Fibroblast of skin of back (primary cell): ENCODE data around the gene NAIF1.

Source experiments
- DNase-seq: peaks from one replicate; pipeline ENCODE4 v3.0.0-alpha.2; 2013

NAIF1 gene

DNA sequence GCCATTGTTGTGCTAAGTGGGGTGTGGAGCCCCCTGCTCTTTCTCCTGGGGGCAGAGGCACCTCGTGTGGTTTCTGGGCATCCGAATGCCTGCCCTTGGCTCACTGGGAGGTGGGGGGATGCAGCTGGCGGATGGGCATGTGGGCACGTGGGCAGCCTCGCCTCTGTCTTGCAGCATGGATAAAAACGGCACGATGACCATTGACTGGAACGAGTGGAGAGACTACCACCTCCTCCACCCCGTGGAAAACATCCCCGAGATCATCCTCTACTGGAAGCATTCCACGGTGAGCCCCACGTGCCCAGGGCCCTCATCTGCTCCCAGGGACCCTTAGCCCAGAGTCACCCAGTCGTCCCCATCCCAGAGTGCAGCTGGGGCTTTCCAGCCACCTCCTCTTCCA is 35.1 kb upstream of the NAIF1 start:
- DNase-seq, result no peak

DNA sequence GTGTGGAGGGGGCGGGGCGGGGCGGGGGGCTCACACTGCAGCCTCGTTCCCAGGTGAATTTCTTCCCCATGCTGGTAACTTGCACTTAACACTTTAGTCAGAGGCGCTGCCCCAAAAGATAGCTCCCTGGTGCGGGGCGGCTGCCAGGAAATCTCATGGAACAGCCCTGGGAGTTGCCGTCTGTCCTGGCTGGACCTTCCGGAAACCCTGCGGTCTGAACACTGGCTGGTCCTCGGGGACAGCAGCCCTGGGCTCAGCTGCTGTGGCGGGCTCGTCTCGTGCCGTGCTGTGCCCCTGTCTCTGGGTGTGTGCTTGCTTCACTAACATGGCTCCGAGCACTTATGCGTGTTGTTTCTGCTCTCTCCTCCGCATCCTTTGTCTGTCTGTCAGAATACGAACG is 34.6 kb upstream of the NAIF1 start:
- DNase-seq, result no peak

DNA sequence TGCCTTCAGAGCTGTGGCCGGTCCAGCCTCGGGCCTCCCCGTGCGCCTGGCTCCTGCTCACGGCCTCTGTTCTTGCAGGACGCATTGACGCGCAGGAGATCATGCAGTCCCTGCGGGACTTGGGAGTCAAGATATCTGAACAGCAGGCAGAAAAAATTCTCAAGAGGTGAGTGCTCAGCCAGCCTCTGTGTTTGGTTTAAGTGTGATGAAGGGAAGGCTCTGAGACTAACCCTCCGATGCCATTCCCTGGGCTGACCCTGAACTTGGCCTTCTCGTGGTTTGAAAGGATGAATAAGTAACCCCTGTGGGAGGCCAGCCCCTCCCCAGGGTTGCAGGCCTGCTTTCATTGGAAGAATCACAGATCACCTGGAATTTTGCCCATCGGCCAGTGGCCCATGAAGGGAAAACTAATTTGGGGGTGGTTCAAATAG is 34.1 kb upstream of the NAIF1 start:
- DNase-seq, result no peak

DNA sequence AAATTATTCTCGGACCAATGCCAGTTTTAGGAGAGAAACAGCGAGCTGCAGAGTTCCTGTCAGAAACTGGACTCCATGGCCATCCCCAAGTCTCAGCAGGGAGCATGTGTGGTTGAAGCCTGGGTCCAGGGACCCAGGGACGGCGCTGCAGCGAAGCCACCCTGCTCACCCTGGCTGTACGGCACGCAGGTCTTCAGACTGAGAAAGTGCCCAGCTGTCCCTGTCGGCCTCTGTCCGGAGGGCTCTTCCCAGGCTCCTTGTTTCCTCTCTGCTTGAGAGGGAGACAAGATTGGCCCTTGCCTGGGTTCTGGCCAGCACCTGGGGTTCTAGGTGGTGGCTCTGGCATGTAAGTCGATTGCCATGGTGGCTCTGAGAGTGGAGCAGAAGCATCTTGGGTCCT is 33.5 kb upstream of the NAIF1 start:
- no peak for DNase-seq

DNA sequence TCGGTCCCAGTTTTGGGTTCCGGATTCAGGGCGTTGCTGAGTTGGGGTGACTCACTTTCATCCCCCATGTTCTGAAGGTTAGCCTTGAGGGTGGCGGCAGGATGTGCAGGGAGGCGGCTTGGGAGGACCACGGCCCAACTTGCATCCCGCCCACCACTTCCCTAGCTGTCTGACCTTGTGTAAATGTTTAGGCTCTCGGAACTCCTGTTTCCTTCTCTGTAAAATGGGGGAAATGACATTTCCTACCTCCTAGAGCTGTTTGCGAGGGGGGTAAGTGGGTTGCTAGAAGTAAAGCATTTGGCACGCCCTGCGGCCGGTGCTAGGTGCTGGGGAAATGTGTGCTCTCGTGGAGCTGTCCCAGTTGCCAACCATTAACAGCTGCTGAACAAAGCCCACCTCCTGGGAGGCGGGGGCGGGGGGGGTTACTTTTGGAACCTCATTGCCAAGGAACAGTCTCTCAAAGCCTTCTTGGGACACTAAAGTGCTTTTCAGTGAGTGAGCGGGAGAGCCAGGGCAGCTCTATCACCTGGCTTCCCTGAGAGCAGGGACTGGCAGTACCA is 32.9 kb upstream of the NAIF1 start:
- DNase-seq, result no peak

DNA sequence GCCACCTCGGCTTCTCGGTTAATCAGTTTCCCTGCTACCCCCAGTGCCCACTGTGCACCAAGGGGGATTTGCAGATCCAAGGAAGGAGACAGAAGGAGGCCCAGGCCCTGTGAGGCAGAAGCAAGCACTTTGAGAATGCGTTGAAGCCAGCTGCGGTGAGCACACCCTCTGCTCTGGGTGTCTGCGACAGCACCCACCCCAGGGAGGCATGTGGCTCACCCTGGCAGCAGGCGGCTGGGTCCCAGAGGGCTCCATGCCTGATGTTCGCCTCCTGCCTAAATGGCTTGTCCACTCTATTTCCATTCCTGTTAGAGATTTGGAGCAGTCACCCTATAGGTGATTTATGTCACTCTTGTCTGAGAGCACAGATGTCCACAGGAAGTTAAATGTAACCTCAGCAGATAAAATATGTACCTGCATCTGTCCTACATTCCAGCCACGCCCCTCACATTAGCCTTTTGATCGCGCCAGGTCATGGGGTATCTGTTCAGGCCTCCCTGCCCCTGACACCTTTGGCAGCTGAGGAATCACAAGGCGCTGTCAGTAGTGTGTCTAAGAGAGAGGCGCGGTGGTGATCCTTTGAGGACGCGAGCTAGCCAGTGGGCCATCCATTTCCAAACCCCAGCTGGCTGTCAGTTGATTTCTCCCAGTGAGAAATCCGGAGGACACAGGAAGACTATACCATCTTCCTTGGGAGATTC is 32.3 kb upstream of the NAIF1 start:
- DNase-seq, result peak; percentile 57

DNA sequence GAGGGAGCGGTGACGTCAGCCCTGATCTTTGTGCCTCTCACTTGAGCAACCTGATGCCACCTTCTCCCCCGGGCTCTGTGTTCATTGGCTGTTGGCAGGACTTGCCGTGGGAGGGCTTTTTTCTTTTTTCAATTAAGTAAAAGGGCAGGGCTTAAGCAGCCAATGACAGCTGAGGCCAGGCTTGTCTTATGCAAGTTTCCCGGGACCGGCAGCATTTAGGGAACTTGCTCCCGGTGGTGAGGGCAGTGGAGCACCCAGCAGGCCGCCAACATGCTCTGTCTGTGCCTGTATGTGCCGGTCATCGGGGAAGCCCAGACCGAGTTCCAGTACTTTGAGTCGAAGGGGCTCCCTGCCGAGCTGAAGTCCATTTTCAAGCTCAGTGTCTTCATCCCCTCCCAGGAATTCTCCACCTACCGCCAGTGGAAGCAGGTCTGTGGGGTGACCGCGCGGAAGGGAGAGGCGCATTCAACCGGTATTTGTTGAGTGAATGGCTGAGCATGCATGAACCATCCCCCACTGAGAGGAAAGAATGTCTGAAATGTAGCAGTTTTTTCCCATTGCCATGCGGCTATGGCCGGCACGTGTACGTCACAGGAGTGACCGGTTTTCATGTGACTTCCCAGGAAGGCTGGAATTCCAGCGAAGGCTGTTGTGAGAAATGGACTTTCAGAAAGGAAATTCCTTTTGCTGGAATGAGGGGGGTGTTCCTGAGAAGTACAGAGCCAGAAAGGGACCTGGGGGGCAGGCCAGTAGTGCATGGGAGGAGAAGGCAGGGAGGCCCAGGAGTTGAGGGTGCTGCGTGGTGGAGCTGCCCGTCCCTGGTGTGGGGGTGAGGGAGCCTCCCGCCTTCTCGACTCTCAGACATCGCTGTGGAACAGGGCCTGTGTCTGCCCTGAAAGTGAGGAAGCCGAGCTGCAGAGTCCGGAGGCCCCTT is 31.4 kb upstream of the NAIF1 start:
- peak; percentile 98 for DNase-seq

DNA sequence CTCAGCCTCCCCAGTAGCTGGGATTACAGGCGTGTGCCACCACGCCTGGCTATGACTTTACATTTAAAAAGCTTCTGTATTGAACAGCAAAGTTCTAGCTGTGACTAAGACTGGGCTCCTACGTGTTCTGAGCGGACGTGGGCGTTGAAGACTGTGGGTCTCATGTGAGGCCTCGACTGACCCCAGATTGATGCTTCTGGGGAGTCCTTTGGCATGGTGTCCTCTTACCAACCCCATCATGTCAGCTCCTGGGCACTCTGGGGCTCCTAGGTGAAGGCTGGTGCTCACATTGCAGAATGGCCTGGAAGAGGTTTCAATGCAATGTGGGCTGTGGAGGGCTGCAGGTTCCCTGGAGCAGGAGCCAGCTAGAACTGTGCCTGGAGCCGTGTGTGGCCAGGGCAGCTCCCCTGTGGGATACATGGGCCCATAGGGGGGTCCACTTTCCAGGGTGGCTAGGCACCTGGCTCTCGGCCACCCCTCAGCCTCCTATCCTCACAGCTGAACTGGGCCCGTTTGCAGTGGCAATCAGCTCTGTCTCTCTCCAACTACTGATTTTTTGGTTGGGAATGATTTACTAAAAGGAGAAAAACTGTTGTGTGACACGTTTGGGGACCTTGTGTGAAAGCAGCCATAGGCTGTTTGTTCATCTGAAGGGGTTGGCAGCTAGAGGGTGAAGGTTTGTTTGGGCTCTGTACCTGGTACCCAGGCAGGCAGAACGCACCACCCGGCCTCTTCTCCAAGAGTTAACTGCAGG is 30.6 kb upstream of the NAIF1 start:
- no peak for DNase-seq

DNA sequence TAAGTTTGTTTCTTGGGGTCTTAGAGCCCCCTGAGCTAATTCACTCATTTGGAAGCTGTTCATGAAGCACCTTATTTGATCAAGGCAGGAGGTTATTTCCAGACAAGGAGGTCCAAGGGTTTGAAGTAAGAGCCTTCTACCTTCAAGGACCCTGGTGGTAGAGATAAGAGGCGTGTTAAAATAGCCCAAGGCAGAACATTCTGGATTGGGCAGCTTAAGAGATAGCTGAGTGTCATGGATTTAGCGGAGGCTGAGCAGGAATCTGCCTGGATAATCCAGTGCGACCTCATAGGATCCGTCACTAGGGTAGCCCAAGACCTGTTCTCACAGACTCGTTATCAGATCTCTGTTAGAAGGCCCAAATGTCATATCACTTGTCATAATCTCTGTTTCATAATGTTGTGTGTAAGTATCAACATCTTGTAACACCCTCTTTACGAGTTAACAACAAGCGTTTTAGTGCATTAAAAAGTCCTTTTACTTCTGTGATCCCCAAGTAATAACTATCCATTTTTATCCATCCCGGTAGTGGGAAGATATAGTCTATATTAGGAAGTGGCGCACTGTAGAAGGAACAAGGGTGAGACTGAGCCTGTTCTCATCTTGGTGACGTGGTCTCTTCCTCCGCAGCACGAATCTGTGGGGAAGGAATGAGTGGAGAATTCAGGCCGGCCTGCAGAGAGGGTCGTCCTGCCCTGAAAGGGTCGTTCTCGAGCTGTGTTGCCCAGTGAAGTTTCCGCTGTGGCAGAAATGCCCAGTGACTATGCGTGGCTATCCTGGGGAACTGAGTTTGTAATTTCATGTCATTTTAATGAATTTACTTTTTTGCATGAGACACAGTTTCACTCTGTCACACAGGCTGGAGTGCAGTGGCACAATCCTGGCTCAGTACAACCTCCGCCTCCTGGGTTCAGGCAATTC is 29.8 kb upstream of the NAIF1 start:
- DNase-seq, result no peak

DNA sequence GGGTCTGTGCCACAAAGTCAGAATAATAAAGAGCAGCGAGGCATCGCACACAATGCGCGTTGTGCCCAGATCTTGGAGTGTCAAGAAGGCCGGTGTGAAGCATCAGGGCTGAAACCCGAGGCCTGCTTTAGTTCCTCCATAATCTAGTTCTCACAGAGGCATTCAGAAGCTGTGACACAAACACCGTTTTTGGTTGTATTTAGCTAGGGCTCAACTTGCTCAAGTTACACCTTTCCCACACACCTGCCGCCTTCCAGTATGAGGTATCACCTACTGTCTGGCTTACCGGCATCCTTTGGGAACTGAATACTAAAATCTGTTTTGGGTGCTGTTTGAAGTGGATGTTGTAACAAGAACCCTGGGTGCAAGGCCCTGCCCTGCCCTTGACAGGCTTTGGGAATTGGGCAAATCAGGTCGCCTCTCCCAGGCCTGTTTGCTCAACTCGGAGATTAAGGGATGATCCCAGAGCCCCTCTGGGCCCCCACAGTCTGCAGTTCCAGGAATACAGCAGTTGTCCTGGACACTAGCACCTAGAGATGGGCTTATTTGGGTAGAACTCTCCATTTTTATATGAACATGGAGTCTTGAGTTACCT is 27.9 kb upstream of the NAIF1 start:
- DNase-seq, result no peak

DNA sequence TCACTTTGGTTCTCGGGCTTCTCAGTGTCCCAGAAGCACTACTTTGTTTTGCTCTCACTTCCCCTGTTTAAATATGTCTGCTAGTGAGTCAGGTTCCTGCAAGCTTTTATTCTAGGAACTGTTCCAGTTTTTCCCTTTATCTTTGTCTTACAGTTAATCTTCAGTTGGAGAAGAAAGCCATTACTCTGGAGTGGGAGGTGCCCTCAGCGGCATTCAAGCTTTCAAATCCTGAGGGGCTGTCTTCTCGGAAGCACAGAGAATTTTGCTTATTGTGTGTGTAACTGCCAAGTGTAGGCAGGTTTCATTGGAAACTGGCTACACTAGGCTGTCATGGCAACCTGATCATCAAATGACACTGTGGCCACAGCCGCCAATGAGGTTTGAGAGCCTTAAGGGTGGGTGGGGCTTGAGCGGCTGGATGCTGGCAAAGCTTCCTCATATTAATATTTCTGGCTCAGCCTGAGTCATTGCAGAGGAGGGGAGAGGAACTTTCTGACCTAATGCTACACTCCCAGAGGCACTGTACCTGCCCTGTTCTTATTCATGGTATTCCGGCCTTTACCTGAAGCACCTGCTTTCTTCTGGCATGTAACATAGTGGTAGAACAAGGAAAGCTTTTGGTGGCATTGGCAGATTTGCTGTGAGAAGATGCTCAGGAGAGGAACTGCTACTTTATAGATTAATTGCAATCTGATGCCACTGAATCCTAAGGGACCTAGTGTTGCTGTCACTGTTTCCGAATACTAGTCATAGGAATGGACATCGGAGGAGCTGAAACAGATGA is 27.2 kb upstream of the NAIF1 start:
- DNase-seq, result peak; percentile 98

DNA sequence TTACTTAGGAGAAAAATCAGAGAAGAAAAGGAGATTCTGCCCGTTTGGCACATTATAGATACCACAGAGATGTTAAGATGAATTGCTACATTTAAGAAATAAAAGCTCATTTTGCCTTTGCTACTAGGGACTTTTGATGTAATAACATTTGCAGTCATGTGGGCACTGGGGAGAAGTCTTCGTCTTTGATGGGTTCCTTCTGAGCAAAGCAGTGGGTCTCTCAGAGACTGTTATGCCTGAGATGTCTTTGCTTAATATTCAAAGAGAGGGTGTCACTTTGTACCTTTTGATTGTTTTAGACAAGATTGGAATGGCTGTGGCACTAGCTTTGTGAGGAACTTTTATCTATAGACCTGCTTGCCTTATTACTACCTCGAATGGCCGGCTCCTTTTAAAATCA is 25.9 kb upstream of the NAIF1 start:
- no peak for DNase-seq

DNA sequence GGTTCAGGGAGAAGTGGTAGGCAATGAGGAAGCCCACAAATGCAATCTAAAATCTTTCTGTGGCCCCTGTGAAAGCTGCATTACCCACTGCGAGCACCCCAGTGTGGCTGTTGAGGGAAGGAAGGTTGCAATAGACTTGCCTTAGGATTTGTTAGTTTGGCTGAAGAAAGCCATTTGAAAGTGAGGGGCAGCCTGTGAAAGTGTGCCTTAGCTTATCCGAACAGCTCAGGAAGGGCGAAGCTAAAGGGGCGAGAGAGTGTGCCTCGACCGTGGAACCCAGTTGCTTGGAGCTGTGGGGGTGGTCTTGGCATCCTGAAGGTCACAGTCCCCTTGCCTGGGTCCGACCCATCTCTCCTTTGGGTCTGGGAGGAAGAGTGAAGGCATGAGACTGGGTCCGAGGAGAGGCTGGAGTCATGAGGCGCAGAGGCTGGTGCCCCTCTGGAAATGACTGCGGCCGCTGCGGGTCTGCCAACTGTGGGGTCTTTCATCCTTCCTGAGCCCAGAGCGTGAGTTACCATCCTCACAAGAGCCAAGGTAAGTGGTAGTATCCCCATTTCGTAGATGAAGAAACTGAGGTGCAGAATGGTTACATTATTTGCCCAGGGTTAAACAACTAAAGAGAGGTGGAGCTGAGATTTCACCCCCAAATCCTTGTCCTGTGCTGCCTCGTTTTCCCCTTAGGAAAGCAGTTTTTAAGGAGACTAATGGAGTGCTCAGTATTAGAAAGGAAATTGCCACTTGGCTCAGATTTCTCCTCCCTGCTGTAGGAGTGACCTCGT is 25.3 kb upstream of the NAIF1 start:
- no peak for DNase-seq

DNA sequence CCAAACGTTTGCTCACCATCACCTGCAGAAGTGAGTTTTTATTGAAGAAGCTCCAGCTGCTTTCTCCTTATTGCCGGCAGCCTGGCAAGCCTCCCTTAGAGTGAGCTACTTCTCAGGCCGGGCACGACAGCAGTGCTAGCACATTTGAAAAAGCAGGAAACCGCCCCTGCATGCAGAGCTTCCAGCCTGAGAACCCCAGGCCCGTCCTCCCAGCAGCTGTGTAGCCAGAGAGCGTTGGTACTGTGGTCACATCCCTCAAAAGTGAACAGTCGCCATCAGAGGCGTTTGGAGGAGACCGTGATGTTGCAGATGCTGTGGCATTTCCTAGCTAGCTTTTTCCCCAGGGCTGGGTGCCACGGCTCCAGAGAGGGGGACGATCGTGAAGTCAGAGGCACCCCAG is 24.5 kb upstream of the NAIF1 start:
- no peak for DNase-seq

DNA sequence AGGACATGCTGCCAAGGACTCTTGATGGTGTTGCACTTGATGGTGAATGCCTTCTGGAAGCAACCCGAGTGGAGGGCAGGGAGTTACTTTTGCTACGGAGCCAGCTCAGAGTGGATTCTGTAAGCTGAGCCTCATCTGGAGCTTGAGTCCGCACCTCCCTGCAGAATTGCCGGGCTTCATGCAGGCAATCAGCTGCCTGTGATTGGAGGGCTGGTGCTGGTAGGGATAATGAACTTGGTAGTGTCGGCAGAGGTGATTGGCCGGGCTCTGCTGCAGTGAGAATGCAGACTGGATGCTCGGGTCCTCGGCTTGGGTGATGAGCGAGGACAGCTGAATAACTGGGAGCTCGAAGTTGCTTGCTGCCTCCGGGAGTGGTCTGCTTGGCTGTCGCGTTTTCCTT is 24.0 kb upstream of the NAIF1 start:
- DNase-seq, result peak; percentile 78

DNA sequence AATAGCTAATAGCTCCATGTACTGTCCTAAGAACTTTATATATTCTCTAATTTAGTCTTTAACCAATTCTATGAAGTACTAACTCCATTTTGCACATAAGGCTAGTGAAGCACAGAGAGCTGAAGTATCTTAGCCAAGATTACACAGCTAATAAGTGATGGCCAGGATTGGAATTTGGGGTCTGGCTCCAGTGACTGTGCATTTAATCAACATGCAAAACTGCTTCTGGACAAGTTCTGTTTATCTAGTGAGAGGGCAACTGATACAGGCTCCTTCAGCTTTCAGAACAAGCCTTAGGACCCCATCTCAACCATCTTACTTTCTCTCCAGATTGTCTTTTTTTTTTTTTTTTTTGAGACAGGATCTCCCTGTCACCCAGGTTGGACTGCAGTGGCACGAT is 22.2 kb upstream of the NAIF1 start:
- no peak for DNase-seq

DNA sequence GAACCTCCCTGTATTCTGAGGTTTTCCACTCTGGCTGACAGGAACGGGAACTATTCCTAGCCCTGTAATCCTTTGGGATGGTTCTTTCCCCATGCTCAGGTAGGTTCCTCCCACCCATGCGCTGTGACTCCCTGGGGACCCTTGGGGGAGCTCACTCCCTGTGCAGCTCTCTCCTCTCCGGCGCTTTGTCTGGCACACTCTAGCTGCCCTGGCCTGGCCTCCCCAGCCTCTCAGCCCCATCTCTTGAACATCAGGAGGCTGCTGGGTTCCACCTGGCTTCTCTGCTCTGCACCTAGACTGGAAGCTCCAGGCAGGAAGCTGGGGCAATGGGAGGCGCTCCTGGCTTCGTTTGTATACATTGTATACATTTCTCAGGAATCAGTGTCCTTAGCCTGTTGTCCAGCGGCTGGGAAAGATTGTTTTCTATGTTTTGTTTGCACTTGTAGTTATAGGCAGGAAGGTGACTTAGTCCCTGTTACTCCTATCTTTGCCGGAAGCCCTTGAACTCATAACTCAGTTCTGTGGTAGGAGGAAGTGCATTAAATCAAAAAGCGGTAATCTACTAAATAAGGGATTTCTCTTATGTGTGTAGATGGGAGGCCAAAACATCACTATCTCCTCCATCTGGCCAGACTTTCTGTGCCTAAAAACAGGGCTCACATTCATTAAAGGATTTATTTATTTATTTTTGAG is 21.3 kb upstream of the NAIF1 start:
- DNase-seq, result no peak

DNA sequence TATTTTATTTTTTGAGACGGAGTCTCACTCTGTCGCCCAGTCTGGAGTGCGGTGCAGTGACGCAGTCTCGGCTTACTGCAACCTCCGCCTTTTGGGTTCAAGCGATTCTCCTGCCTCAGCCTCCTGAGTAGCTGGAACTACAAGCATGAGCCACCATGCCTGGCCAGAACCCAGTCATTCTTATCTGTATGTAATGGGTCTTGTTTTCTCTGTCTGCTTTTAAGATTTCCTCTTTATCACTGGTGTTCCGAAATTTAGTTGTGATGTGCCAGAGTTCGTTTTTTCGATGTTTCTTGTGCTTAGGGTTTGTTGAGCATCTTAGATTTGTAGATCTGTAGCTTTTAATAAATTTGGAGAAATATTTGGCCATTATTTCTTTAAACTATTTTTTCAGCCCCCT is 20.1 kb upstream of the NAIF1 start:
- no peak for DNase-seq

DNA sequence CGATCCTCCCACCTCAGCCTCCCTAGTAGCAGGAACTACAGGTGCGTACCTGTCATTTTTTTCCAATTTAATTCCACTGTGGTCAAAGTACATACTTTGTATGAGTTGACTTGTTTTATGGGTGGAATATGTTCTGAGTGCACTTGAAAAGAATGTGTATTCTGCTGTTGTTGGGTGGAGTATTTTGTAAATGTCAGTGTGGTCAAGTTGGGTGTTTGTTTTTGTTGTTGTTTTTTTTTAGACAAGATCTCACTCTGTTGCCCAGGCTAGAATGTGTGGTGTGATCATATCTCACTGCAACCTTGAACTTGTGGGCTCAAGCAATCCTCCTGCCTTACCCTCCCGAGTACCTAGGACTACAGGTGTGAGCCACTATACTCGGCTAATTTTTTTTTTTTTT is 18.8 kb upstream of the NAIF1 start:
- no peak for DNase-seq
